Large intestine (tissue), 3 donors: ENCODE measurements around the gene SRD5A1. TPM values are rescaled to one million over a fixed set of nuclear protein-coding genes. Genes with fewer than 3 reads are reported as not detected.

ENCODE experiments used
- DNase-seq, 2 donors: peaks; one replicate each; pipeline versions ENCODE4 v3.0.0 to v3.0.0-alpha.2; 2013
- H3K27ac ChIP-seq: one replicate; pipeline ENCODE4 v1.5.1; 2013; ENCODE audit warnings: low read length
- H3K27me3 ChIP-seq: 2 replicates; pipeline ENCODE4 v1.6.1; 2013; ENCODE audit warnings: low read length; ENCODE audit not compliant: control insufficient read depth, insufficient read depth
- H3K36me3 ChIP-seq: 2 replicates; pipeline ENCODE4 v1.6.1; 2013; ENCODE audit warnings: low read length; ENCODE audit not compliant: control insufficient read depth, insufficient read depth
- H3K4me1 ChIP-seq: one replicate; pipeline ENCODE4 v1.6.1; 2013; ENCODE audit warnings: low read length; ENCODE audit not compliant: control insufficient read depth, insufficient read depth
- H3K4me3 ChIP-seq: one replicate; pipeline ENCODE4 v1.5.1; 2013; ENCODE audit warnings: low read length
- H3K9me3 ChIP-seq: one replicate; pipeline ENCODE4 v1.6.1; 2013; ENCODE audit warnings: mild to moderate bottlenecking, low read depth, low read length, moderate library complexity; ENCODE audit not compliant: control insufficient read depth
- WGBS: methylation state at CpG from one replicate; pipeline ENCODE4 v1.1.5; 2013; ENCODE audit warnings: low lambda C conversion rate; ENCODE audit not compliant: insufficient coverage; 5-methylcytosine and 5-hydroxymethylcytosine counted together
- polyA plus RNA-seq: library from polyadenylated mRNA; unstranded; fragments of 120-200 nt; gene quantifications from one replicate; pipeline ENCODE4 v1.2.1, GENCODE V29; 2013

SRD5A1 gene
- polyA plus RNA-seq, 1 donor = 9.1 TPM

DNA sequence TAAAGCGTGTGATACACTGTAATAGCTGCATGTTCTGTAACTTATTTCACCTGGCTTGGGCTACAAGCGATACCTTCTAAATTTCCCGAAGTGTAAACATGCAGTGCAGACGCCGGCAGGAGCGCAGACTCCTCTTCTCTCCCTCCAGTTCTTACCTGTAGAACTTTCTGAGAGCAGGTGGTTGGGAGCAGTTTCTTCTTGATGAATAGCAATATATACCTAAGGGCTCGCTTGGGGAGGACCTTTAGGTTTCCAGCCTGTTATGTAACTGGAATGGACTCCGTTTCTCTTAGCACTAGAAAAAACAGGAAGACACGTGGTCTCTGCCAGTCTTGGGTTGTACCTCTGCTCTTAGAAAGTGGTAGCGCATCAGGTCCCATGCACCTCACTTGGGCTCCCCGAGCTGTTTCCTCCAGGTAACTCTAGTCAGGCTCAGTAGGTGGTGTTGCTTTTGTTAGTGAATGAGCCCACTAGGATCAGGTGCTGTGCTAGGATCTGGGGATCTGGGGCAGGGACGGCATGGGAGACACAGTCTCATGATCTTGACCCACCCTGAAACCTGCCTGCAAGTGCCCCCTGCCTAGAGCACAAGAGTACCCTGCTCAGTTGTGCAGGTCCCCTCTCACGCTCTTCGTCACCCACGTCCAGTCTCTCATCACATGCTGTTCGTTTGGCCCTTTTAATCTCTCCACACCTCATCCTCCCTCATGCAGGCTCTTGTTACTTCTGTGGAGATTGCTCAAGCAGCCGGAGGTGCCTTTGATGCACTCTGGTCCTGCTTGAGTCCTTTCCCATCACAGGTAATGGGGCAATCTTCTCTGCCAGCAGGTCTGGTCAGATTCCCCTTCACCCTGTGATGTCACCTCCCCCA is 82.8 kb downstream of the SRD5A1 start:
- DNase-seq = no peak
- H3K36me3 ChIP-seq = peaks cover 6% of the 10 kb centered on the region
- peaks cover 25% of the 10 kb centered on the region for H3K4me1 ChIP-seq
- H3K9me3 ChIP-seq = no peaks in the 10 kb centered on the region
- WGBS = 10% methylated on average over 2 of the region's 17 CpGs
- H3K27me3 ChIP-seq = no peaks in the 10 kb centered on the region
- H3K4me3 ChIP-seq = peak overlapping the region; percentile 46
- H3K27ac ChIP-seq = no peak overlapping the region

DNA sequence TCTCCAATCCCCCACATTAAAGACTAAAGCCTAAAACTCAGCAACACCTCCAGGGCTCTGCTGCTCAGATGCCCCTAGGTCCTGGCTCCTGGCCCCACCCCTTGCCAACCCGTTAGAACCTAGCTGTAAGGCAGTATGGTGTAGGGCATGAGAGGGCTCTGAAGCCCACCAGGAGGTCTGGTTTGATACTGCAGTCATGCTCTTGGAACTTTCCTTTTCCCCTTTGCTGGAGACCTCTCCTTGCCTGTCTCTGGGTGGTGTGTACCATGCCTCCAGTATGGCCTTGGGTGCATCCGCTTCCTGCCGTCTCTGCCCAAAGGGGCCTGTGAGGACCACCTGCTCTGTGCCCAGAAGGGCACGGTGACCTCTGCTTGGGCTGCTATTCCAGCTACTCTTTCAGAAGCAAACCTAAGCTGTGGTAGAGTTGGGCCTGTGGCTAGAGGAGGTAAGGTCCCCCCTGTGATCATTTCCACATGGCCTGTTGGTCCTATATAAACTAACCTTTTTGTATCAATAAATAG is 83.4 kb downstream of the SRD5A1 start:
- H3K4me1 ChIP-seq = peaks cover 22% of the 10 kb centered on the region
- H3K27me3 ChIP-seq = no peaks in the 10 kb centered on the region
- no peaks in the 10 kb centered on the region for H3K9me3 ChIP-seq
- no peak for DNase-seq
- H3K36me3 ChIP-seq = peaks cover 6% of the 10 kb centered on the region
- no peak overlapping the region for H3K4me3 ChIP-seq
- WGBS = no CpG with 5 or more reads among the region's 4 CpGs
- no peak overlapping the region for H3K27ac ChIP-seq

DNA sequence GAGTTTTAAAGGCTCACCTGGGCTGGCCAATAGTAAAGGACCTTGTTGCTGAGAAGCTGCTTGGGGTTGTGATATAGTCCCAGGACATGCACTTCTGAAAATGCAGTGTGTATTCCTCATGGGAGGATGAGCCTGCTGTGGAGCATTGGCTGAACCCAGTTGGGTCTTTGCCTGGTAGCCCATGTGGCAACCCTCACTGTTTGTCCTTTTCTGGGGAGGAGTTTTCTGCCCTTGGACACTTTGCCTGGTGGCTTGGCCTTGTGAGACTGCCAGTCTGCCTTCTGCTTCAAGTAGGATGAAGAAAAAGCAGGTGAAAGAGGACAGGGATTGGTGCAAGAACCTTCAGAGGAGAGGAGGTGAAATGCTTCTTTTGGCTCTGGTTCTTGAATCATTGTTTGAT is 84.0 kb downstream of the SRD5A1 start:
- Histone ChIP-seq H3K27me3 (no peaks in the 10 kb centered on the region), H3K27ac (no peak overlapping the region), H3K36me3 (peaks cover 6% of the 10 kb centered on the region), H3K4me1 (peaks cover 18% of the 10 kb centered on the region), H3K4me3 (no peak overlapping the region), H3K9me3 (no peaks in the 10 kb centered on the region)
- no peak for DNase-seq

DNA sequence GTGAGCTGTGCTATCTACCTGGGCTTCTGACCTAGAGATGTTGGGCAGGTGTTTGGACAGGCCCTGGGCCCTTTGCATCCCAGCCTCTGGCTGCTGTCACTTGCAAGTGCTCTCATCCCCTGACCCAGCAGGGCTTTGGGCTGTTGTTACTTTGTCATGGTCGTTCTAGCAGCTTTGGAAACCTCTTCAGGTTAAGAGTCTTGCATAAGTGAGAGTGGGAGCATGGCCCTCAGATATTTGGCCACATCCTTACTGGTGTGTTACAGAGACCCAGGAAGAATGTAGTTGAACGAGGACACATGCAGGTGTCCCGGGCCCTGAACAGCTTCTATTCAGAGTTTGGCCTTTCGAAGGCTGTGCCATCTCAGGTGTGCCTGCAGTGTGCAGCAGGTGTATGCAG is 84.4 kb downstream of the SRD5A1 start:
- H3K27ac ChIP-seq = no peak overlapping the region
- no peaks in the 10 kb centered on the region for H3K27me3 ChIP-seq
- WGBS = no CpG with 5 or more reads among the region's 4 CpGs
- no peaks in the 10 kb centered on the region for H3K9me3 ChIP-seq
- H3K4me3 ChIP-seq = no peak overlapping the region
- H3K36me3 ChIP-seq = peaks cover 6% of the 10 kb centered on the region
- H3K4me1 ChIP-seq = peaks cover 18% of the 10 kb centered on the region
- DNase-seq = no peak

DNA sequence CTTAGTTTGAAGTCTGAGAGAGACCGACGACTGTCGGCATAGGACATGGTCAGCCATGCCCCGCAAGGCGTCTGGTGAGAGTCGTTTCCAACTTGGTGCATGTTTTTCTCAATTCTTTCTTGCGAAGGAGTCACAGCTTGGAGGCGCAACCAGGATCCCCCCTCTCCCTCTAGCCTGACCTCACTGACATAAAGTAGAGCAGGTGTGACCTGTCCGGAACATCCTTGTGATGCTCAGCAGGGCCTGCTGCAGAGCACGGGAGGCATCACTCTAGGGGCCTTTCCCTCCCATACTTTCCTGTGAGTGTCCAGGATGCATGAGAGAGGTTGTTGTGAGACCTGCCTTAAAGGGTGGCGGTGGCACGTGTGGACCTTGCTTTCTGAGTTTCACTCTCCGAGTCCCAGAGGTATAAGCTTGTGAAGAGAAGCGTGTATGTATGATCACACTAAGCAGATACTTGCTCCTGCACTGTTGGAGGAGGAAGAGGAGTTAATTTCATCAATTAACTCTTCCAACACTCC is 85.0 kb downstream of the SRD5A1 start:
- no peak for DNase-seq

DNA sequence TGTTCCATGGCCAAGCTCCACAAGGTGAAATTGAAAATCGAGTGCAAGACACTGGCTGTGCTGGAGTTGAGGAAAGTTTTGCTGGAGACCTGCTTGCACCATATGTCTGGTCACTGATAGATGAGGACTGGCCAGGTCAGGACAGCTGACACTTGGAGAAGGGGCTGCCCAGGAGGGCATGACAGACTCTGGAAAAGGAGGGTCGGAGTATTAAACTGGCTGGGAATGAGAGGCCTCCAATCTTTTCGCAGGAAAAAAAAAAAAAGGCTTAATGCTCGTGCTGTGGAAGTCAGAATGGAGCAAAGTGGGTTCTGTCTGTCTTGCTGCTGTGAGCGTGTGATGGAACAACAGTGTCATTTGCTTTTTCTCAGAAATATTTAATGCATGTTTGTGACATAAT is 85.5 kb downstream of the SRD5A1 start:
- Histone ChIP-seq H3K9me3 (no peaks in the 10 kb centered on the region), H3K4me3 (no peak overlapping the region), H3K27me3 (no peaks in the 10 kb centered on the region), H3K36me3 (peaks cover 8% of the 10 kb centered on the region), H3K4me1 (peaks cover 18% of the 10 kb centered on the region), H3K27ac (no peak overlapping the region)
- 88% methylated on average over 3 of the region's 5 CpGs for WGBS
- DNase-seq = no peak

More for the DNA sequence above, 85.0 kb downstream of the SRD5A1 start:
- H3K4me3 ChIP-seq = no peak overlapping the region
- peaks cover 18% of the 10 kb centered on the region for H3K4me1 ChIP-seq
- WGBS = 89% methylated on average over 5 of the region's 14 CpGs
- H3K27ac ChIP-seq = no peak overlapping the region
- peaks cover 6% of the 10 kb centered on the region for H3K36me3 ChIP-seq
- no peaks in the 10 kb centered on the region for H3K9me3 ChIP-seq
- no peaks in the 10 kb centered on the region for H3K27me3 ChIP-seq

DNA sequence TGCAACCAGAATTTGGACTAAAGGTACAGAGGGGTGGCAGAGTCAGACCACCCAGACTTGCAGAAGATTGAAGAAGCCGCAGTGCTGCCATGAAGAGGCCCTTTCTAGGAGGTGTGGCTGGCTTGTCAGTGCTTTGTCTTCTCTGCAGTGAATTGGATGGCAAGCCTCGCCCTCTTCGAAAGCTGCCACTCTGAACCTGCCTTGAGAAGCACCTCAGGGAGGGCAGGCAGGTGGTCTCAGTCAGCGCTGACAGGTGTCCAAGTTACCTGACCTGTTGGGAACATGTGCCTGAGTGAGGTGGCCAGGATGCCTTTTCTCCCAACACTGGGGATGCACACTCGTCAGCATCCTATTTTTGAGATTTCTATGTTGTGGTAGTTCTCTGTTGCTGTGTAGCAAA is 86.2 kb downstream of the SRD5A1 start:
- WGBS = no CpG with 5 or more reads among the region's 5 CpGs
- no peaks in the 10 kb centered on the region for H3K9me3 ChIP-seq
- peaks cover 18% of the 10 kb centered on the region for H3K4me1 ChIP-seq
- no peak overlapping the region for H3K27ac ChIP-seq
- no peak overlapping the region for H3K4me3 ChIP-seq
- H3K36me3 ChIP-seq = peaks cover 15% of the 10 kb centered on the region
- H3K27me3 ChIP-seq = no peaks in the 10 kb centered on the region
- no peak for DNase-seq

DNA sequence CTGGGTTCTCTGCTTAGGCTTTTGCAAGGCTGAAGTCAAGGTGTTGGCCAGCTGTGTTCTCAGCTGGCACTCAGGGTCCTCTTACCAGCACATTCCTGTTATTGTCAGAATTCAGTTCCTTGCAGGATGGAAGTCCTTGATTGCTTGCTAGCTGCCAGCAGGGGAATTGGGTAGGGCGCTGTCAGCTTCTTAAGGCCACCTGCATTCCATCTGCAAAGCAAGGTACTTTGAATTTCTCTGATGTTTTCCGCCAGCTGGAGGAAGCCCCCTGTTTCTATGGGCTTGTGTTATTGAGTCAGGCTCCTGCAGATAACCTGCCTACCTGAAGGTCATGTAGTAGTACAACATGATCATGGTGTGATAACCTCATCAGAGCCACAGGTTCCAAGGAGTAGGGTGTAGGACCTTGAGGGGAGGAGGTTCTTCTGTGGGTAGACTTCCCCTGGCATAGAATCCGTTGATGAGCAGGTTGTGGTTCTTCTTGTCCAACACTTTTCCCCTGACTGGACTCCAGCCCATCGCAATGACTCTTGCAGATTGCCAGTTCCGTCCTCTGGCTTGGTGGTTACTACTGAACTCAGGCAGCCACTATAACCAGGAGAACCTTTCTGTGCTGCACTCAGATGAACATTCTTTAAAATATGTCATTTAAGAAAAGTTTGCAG is 86.8 kb downstream of the SRD5A1 start:
- WGBS = no CpG with 5 or more reads among the region's 5 CpGs
- Histone ChIP-seq H3K4me1 (peaks cover 18% of the 10 kb centered on the region), H3K27ac (no peak overlapping the region), H3K9me3 (no peaks in the 10 kb centered on the region), H3K36me3 (peaks cover 18% of the 10 kb centered on the region), H3K27me3 (no peaks in the 10 kb centered on the region), H3K4me3 (no peak overlapping the region)
- DNase-seq = no peak

DNA sequence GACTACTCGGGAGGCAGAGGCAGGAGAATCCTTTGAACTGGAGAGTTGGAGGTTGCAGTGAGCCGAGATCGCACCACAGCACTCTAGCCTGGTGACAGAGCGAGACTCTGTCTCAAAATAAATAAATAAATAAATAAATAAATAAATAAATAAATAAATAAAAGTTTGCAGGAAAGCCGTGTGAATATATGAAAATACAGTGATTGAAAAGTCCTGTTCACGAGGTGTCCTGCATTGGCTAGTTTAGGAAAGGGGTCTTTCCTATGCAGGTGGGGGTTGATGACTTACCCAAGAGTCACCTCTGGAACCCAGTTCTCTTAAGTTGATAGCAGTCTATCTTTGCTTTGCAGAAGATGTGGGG is 87.3 kb downstream of the SRD5A1 start:
- H3K27me3 ChIP-seq = no peaks in the 10 kb centered on the region
- WGBS = 100% methylated on average over 2 of the region's 6 CpGs
- DNase-seq = no peak
- no peaks in the 10 kb centered on the region for H3K9me3 ChIP-seq
- H3K36me3 ChIP-seq = peaks cover 19% of the 10 kb centered on the region
- no peak overlapping the region for H3K27ac ChIP-seq
- H3K4me3 ChIP-seq = no peak overlapping the region
- peaks cover 14% of the 10 kb centered on the region for H3K4me1 ChIP-seq

DNA sequence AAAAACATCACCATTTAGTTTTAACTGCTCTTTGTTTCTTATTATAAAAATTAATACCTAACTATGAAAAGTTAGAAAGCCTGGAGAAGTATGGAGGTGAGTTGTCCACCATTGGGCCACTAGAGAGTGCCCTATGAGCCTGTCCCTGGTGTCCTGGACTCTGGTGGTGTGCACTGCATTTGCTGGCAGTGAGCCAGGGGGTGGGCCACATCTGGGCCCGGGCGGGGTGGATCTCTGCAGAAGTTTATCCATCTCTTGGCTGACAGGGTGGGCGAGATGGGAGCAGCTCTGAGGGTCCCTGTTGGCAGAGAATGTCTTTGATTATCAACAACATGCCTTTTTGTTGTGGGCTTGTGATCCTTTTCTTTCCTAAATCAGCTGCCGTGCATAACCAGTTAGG is 88.2 kb downstream of the SRD5A1 start:
- no peak for DNase-seq
- Histone ChIP-seq H3K4me3 (no peak overlapping the region), H3K9me3 (no peaks in the 10 kb centered on the region), H3K4me1 (peaks cover 6% of the 10 kb centered on the region), H3K36me3 (peaks cover 27% of the 10 kb centered on the region), H3K27me3 (no peaks in the 10 kb centered on the region), H3K27ac (no peak overlapping the region)
- WGBS = no CpG with 5 or more reads among the region's 4 CpGs
